H1 (cell line): ENCODE data around the gene MDM4. TPM values are rescaled to one million over a fixed set of nuclear protein-coding genes. Genes with fewer than 3 reads are reported as not detected.

ENCODE experiments used
- CTCF ChIA-PET: fragments of 300-600 bp; sonication (Branson Sonifier 250); formaldehyde crosslinking; loops from one replicate; lab custom pipeline; 2021; ENCODE audit not compliant: partially characterized antibody; lab: Charles Lee
- POLR2A ChIA-PET: fragments of 300-600 bp; sonication (Branson Sonifier 250); formaldehyde crosslinking; loops from one replicate; lab custom pipeline; 2021; ENCODE audit warnings: inconsistent platforms; ENCODE audit not compliant: partially characterized antibody; lab: Charles Lee
- DNase-seq, 2 experiments: peaks; one replicate each; pipeline versions ENCODE4 v3.0.0 to v3.0.0-alpha.2; 2010 to 2022; ENCODE audit warnings: low spot score in 2 of 2, low read depth in 1 of 2, mixed read lengths in 1 of 2
- FAIRE-seq: peaks from 2 replicates; lab custom pipeline; 2011; peaks lifted over from hg19 to GRCh38; lab: Jason Lieb, UNC
- H2AFZ ChIP-seq: 2 replicates; pipeline ENCODE4 v1.8.1; 2012; ENCODE audit warnings: low read length, inconsistent platforms
- H2AK5ac ChIP-seq: 2 replicates; pipeline ENCODE4 v1.6.1; 2013; ENCODE audit warnings: low read depth, low read length
- H2BK120ac ChIP-seq: replicated peaks from 2 replicates; pipeline ENCODE3; 2013; ENCODE audit warnings: low read depth, low read length, inconsistent platforms
- H2BK12ac ChIP-seq: 2 replicates; pipeline ENCODE4 v1.6.1; 2013; ENCODE audit warnings: low read depth, low read length
- H2BK15ac ChIP-seq: 2 replicates; pipeline ENCODE4 v1.6.1; 2013; ENCODE audit warnings: low read length
- H2BK20ac ChIP-seq: 2 replicates; pipeline ENCODE4 v1.6.1; 2013; ENCODE audit warnings: low read length
- H2BK5ac ChIP-seq: 2 replicates; pipeline ENCODE4 v1.6.1; 2013; ENCODE audit warnings: low read depth, low read length
- H3K14ac ChIP-seq: 2 replicates; pipeline ENCODE4 v1.6.1; 2013; ENCODE audit warnings: inconsistent platforms; ENCODE audit not compliant: insufficient read length
- H3K18ac ChIP-seq: 2 replicates; pipeline ENCODE4 v1.6.1; 2013; ENCODE audit warnings: low read length; ENCODE audit errors: extremely low read depth
- H3K23ac ChIP-seq: 2 replicates; pipeline ENCODE4 v1.6.1; 2013; ENCODE audit warnings: inconsistent platforms; ENCODE audit not compliant: insufficient read length
- H3K23me2 ChIP-seq: 2 replicates; pipeline ENCODE4 v1.6.1; 2013; ENCODE audit warnings: low read depth, low read length
- H3K27ac ChIP-seq: 2 replicates; pipeline ENCODE4 v1.6.1; 2011; ENCODE audit warnings: low read depth, low read length, inconsistent platforms
- H3K27me3 ChIP-seq, 4 experiments: replicated peaks in 1 of 4; 1 replicate in 1 of 4; 2 replicates in 3 of 4; pipeline versions ENCODE4 v1.6.1 to v1.8.1; 2011 to 2013; ENCODE audit warnings: low read length in 3 of 4, mild to moderate bottlenecking in 3 of 4, inconsistent platforms in 2 of 4, mixed read lengths in 2 of 4, moderate library complexity in 1 of 4; ENCODE audit not compliant: control insufficient read depth in 3 of 4, insufficient read depth in 3 of 4; ENCODE audit errors: extremely low read depth in 1 of 4
- H3K36me3 ChIP-seq, 4 experiments: 2 replicates each; pipeline versions ENCODE4 v1.6.1 to v1.8.1; 2011 to 2013; ENCODE audit warnings: mild to moderate bottlenecking in 4 of 4, low read length in 3 of 4, moderate library complexity in 2 of 4, control low read depth in 1 of 4, inconsistent platforms in 1 of 4; ENCODE audit not compliant: insufficient read depth in 4 of 4, control insufficient read depth in 2 of 4
- H3K4ac ChIP-seq: replicated peaks from 2 replicates; pipeline ENCODE3; 2013; ENCODE audit warnings: low read length, low read depth, mixed read lengths, inconsistent platforms; ENCODE audit not compliant: insufficient read length
- H3K4me1 ChIP-seq, 4 experiments: replicated peaks in 1 of 4; 1 replicate in 1 of 4; 2 replicates in 3 of 4; pipeline versions ENCODE4 v1.6.1 to v1.8.1; 2011 to 2013; ENCODE audit warnings: low read length in 3 of 4, inconsistent platforms in 2 of 4, mixed read lengths in 1 of 4; ENCODE audit not compliant: insufficient read depth in 4 of 4, control insufficient read depth in 3 of 4
- H3K4me2 ChIP-seq, 2 experiments: 2 replicates each; pipeline versions ENCODE4 v1.6.1 to v1.8.1; 2011 to 2013; ENCODE audit warnings: low read depth in 2 of 2, low read length in 2 of 2, control low read depth in 1 of 2, inconsistent platforms in 1 of 2, mild to moderate bottlenecking in 1 of 2; ENCODE audit not compliant: insufficient read depth in 1 of 2
- H3K4me3 ChIP-seq, 4 experiments: fragments of 200-600, 300-600 bp in 1 of 4; sonication (generic), shearing (Covaris generic), sonication (Bioruptor Twin) in 1 of 4; 2 replicates each; pipeline versions ENCODE4 v1.5.1 to v1.8.1; 2011 to 2016; ENCODE audit warnings: low read length in 4 of 4, low read depth in 3 of 4, control low read depth in 2 of 4, inconsistent platforms in 2 of 4, mild to moderate bottlenecking in 2 of 4, mixed read lengths in 1 of 4, moderate library complexity in 1 of 4; ENCODE audit not compliant: insufficient read depth in 2 of 4; ENCODE audit errors: extremely low read depth in 1 of 4
- H3K56ac ChIP-seq: replicated peaks from 2 replicates; pipeline ENCODE3; 2013; ENCODE audit warnings: low read depth, mild to moderate bottlenecking, mixed read lengths, low read length, inconsistent platforms; ENCODE audit not compliant: insufficient read length
- H3K79me1 ChIP-seq: 2 replicates; pipeline ENCODE4 v1.6.1; 2013; ENCODE audit warnings: low read depth, low read length, control low read depth
- H3K79me2 ChIP-seq, 2 experiments: 2 replicates each; pipeline versions ENCODE4 v1.6.1 to v1.8.1; 2012 to 2013; ENCODE audit warnings: low read length in 2 of 2, mild to moderate bottlenecking in 2 of 2, inconsistent platforms in 1 of 2; ENCODE audit not compliant: insufficient read depth in 2 of 2, control insufficient read depth in 1 of 2
- H3K9ac ChIP-seq, 4 experiments: replicated peaks in 1 of 4; 1 replicate in 1 of 4; 2 replicates in 3 of 4; pipeline versions ENCODE4 v1.6.1 to v1.8.1; 2011 to 2013; ENCODE audit warnings: low read depth in 3 of 4, low read length in 3 of 4, control low read depth in 2 of 4, mild to moderate bottlenecking in 2 of 4, moderate library complexity in 2 of 4, inconsistent platforms in 1 of 4; ENCODE audit errors: extremely low read depth in 1 of 4
- H3K9me3 ChIP-seq, 2 experiments: 2 replicates each; pipeline versions ENCODE4 v1.6.1 to v1.8.1; 2012 to 2013; ENCODE audit warnings: mild to moderate bottlenecking in 2 of 2, moderate library complexity in 2 of 2, control low read depth in 1 of 2, inconsistent platforms in 1 of 2, low read depth in 1 of 2, low read length in 1 of 2, mixed read lengths in 1 of 2; ENCODE audit not compliant: insufficient read depth in 2 of 2
- H4K20me1 ChIP-seq, 2 experiments: replicated peaks in 1 of 2; 2 replicates each; pipeline versions ENCODE3 to v1.8.1; 2011 to 2013; ENCODE audit warnings: inconsistent platforms in 2 of 2, low read length in 2 of 2, mild to moderate bottlenecking in 1 of 2; ENCODE audit not compliant: insufficient read depth in 2 of 2, control insufficient read depth in 1 of 2
- H4K5ac ChIP-seq: 2 replicates; pipeline ENCODE4 v1.6.1; 2013; ENCODE audit warnings: low read length, low read depth, mixed read lengths, inconsistent platforms; ENCODE audit not compliant: insufficient read length
- H4K8ac ChIP-seq: 2 replicates; pipeline ENCODE4 v1.8.0; 2013; ENCODE audit warnings: mild to moderate bottlenecking, moderate library complexity, low read length, inconsistent platforms; ENCODE audit not compliant: insufficient read depth; ENCODE audit errors: extremely low read depth
- H4K91ac ChIP-seq: replicated peaks from 2 replicates; pipeline ENCODE3; 2013; ENCODE audit warnings: low read length, mixed read lengths, inconsistent platforms; ENCODE audit not compliant: insufficient read length
- ASH2L ChIP-seq: fragments of 200-600, 300-600 bp; sonication (generic); IDR thresholded peaks from one replicate; pipeline ENCODE4 v1.7.1; 2017; ENCODE audit warnings: low read length
- CHD2 ChIP-seq: IDR thresholded peaks from 2 replicates; pipeline ENCODE4 v1.6.1; 2012; ENCODE audit warnings: low read length, improper control_type of control experiment
- JUND ChIP-seq: IDR thresholded peaks from 2 replicates; pipeline ENCODE4 v1.6.1; 2011; ENCODE audit warnings: mild to moderate bottlenecking, improper control_type of control experiment, low read length
- MAFK ChIP-seq: IDR thresholded peaks from 2 replicates; pipeline ENCODE4 v1.6.1; 2012; ENCODE audit warnings: low read depth, mild to moderate bottlenecking, improper control_type of control experiment, low read length
- SIX5 ChIP-seq: IDR thresholded peaks from 2 replicates; pipeline ENCODE4 v1.6.1; 2011; ENCODE audit warnings: mild to moderate bottlenecking, low read depth, low read length
- SP1 ChIP-seq: IDR thresholded peaks from 2 replicates; pipeline ENCODE4 v1.6.1; 2011; ENCODE audit warnings: low read depth, low read length
- TAF7 ChIP-seq: optimal IDR thresholded peaks from 2 replicates; pipeline ENCODE3; 2011; ENCODE audit warnings: low read depth, mild to moderate bottlenecking, inconsistent platforms, low read length, moderate library complexity, borderline replicate concordance
- TBP ChIP-seq: IDR thresholded peaks from 2 replicates; pipeline ENCODE4 v1.6.1; 2011; ENCODE audit warnings: low read depth, low read length, improper control_type of control experiment
- USF2 ChIP-seq: IDR thresholded peaks from 2 replicates; pipeline ENCODE4 v1.6.1; 2011; ENCODE audit warnings: low read length, improper control_type of control experiment
- WGBS, 2 experiments: shearing (Covaris generic) in 1 of 2; methylation state at CpG; one replicate each; pipeline versions ENCODE4 v1.1.6 to v1.1.7; 2013 to 2015; ENCODE audit warnings: low lambda C conversion rate in 2 of 2, mixed read lengths in 2 of 2, inconsistent platforms in 1 of 2, low coverage in 1 of 2, missing lambda C conversion rate in 1 of 2; ENCODE audit not compliant: insufficient replicate concordance in 2 of 2, insufficient coverage in 1 of 2, insufficient read length in 1 of 2; ENCODE audit errors: extremely low coverage in 1 of 2, missing lambda C conversion rate in 1 of 2; 5-methylcytosine and 5-hydroxymethylcytosine counted together
- polyA plus RNA-seq, 7 experiments: library from polyadenylated mRNA; depleted of rRNA in 3 of 7; stranded (reverse) in 5 of 7; unstranded in 2 of 7; fragments of >200 nt in 5 of 7; fragments of 200-250 nt in 2 of 7; gene quantifications; 1 replicate in 5 of 7; 2 replicates in 1 of 7; 4 replicates in 1 of 7; pipeline versions ENCODE4 v1.2.1 to v1.2.3, GENCODE V29; 2011 to 2013; ENCODE audit warnings: missing spikeins in 2 of 7, mixed read lengths in 2 of 7
- total RNA-seq: library from RNA; stranded (reverse); fragmentation: NEBNext Ultra II Directional; extraction: Animal tissue kit (Norgen Biotek cat#: 25700); gene quantifications from 2 replicates; pipeline ENCODE4 v1.2.1, GENCODE V29; 2021
- TF ChIP-seq, protein P1 (sequence below): IDR thresholded peaks from 2 replicates; pipeline ENCODE4 v1.6.1; 2012; ENCODE audit warnings: low read length, inconsistent platforms

The MDM4 gene
- total and polyA plus RNA-seq, 2 of the 8 experiments (the other 6 are each of a cell fraction or from before 2014, with no cell fraction given), result 10.8 to 84.9 TPM

GRCh38 chr1:204475656-204476432, 40.4 kb upstream of the MDM4 start:
- 92% methylated on average over 9 of the region's 9 CpGs; no CpG with 5 or more reads in 1 of the 2 experiments for WGBS, 2 experiments
- CTCF ChIA-PET, result interaction anchor here (18.7 to 49.0 kb wide), 2 partner anchors 24 to 31 kb away, joined by 359 to 2124 read pairs; partner anchors contain the start of gene PIK3C2B
- TF ChIP-seq USF2, result no peak
- TF ChIP-seq TBP, result no peak
- TF ChIP-seq ASH2L, result no peak
- no peak for TF ChIP-seq TAF7
- no peak for TF ChIP-seq SP1
- TF ChIP-seq JUND, result no peak
- TF ChIP-seq CHD2, result no peak
- no peak for TF ChIP-seq SIX5
- TF ChIP-seq, protein P1, sequence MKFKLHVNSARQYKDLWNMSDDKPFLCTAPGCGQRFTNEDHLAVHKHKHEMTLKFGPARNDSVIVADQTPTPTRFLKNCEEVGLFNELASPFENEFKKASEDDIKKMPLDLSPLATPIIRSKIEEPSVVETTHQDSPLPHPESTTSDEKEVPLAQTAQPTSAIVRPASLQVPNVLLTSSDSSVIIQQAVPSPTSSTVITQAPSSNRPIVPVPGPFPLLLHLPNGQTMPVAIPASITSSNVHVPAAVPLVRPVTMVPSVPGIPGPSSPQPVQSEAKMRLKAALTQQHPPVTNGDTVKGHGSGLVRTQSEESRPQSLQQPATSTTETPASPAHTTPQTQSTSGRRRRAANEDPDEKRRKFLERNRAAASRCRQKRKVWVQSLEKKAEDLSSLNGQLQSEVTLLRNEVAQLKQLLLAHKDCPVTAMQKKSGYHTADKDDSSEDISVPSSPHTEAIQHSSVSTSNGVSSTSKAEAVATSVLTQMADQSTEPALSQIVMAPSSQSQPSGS, result no peak
- no peak for TF ChIP-seq MAFK

More at GRCh38 chr1:204475656-204476432, 40.4 kb upstream of the MDM4 start:
- H3K56ac ChIP-seq, result no peak overlapping the region
- no peak overlapping the region for H2AFZ ChIP-seq
- peaks cover 0 to 14% of the 10 kb centered on the region in 2 experiments; a peak in 2 of 4 replicates for H3K79me2 ChIP-seq
- H3K36me3 ChIP-seq, result no peaks in the 10 kb centered on the region
- H2BK120ac ChIP-seq, result no peak overlapping the region
- no peak overlapping the region for H3K4me2 ChIP-seq
- H4K91ac ChIP-seq, result no peak overlapping the region
- no peak overlapping the region for H3K4me3 ChIP-seq
- no peak for DNase-seq
- POLR2A ChIA-PET, result interaction anchor here (2.4 kb wide), 1 partner anchor 18 kb away, joined by 15 read pairs; the partner anchor contains the start of gene PIK3C2B
- no peak overlapping the region for H4K8ac ChIP-seq
- H3K27me3 ChIP-seq, result no peaks in the 10 kb centered on the region
- no peaks in the 10 kb centered on the region for H3K9me3 ChIP-seq
- no peak overlapping the region for H2AK5ac ChIP-seq
- H2BK5ac ChIP-seq, result peak overlapping the region; percentile 22; the same call in 1 of the 2 replicates
- no peak overlapping the region for H3K4ac ChIP-seq
- H3K23me2 ChIP-seq, result no peaks in the 10 kb centered on the region
- peaks cover 5% of the 10 kb centered on the region for H3K79me1 ChIP-seq
- no peak overlapping the region; the same call in 1 of the 2 replicates for H2BK12ac ChIP-seq
- H3K23ac ChIP-seq, result no peak overlapping the region
- no peak overlapping the region for H3K9ac ChIP-seq
- peaks cover 0 to 10% (median 5%) of the 10 kb centered on the region in 4 experiments; a peak in 6 of 7 replicates for H3K4me1 ChIP-seq
- H2BK15ac ChIP-seq, result no peak overlapping the region
- no peak overlapping the region for H3K18ac ChIP-seq
- FAIRE-seq, result no peak
- no peak overlapping the region for H3K14ac ChIP-seq
- H2BK20ac ChIP-seq, result no peak overlapping the region
- no peak overlapping the region for H4K5ac ChIP-seq
- 0 out of 2 replicates have a peak overlapping the region, but pooled peaks have one; percentile 25 for H3K27ac ChIP-seq
- peaks cover 0 to 5% of the 10 kb centered on the region in 2 experiments for H4K20me1 ChIP-seq
